CD4-positive, alpha-beta T cell (primary cell): ENCODE data around the gene TREX2. TPM values are rescaled to one million over a fixed set of nuclear protein-coding genes. Genes with fewer than 3 reads are reported as not detected.

Source experiments
- ATAC-seq: fragments of 200-7000 bp; cut with Tn5 transposase; one replicate; pipeline ENCODE4 v1.10.0; 2022; ENCODE audit warnings: mild to moderate bottlenecking; ENCODE audit not compliant: poor library complexity
- CTCF ChIA-PET: fragments of 350-600 bp; sonication (Branson Sonifier 250); formaldehyde crosslinking; loops from one replicate; lab custom pipeline; 2021; ENCODE audit warnings: antibody characterized with exemption, inconsistent platforms; lab: Charles Lee
- POLR2A ChIA-PET: fragments of 350-600 bp; sonication (Branson Sonifier 250); formaldehyde crosslinking; loops from one replicate; lab custom pipeline; 2021; ENCODE audit warnings: antibody characterized with exemption, inconsistent platforms; lab: Charles Lee
- DNase-seq, 14 experiments: peaks; one replicate each; pipeline ENCODE4 v3.0.0-alpha.2; 2013 to 2020; ENCODE audit warnings: mixed read lengths in 2 of 14
- H3K27ac ChIP-seq, 2 donors: one replicate each; pipeline versions ENCODE4 v1.5.1 to v1.7.0; 2013; ENCODE audit warnings: low read length in 2 of 2, low read depth in 1 of 2, mild to moderate bottlenecking in 1 of 2
- H3K27me3 ChIP-seq, 2 experiments: 1 replicate in 1 of 2; 2 replicates in 1 of 2; pipeline versions ENCODE4 v1.6.1 to v1.7.0; 2013; ENCODE audit warnings: low read length in 2 of 2, control low read depth in 1 of 2, mild to moderate bottlenecking in 1 of 2, moderate library complexity in 1 of 2; ENCODE audit not compliant: insufficient read depth in 2 of 2, control insufficient read depth in 1 of 2
- H3K36me3 ChIP-seq: one replicate; pipeline ENCODE4 v1.6.1; 2013; ENCODE audit warnings: low read length, control low read depth; ENCODE audit not compliant: insufficient read depth
- H3K4me1 ChIP-seq: one replicate; pipeline ENCODE4 v1.6.1; 2013; ENCODE audit warnings: low read length, control low read depth; ENCODE audit not compliant: insufficient read depth
- H3K4me3 ChIP-seq: one replicate; pipeline ENCODE4 v1.5.1; 2013; ENCODE audit warnings: mild to moderate bottlenecking, low read length, moderate library complexity
- H3K9me3 ChIP-seq, 2 experiments: 1 replicate in 1 of 2; 2 replicates in 1 of 2; pipeline versions ENCODE4 v1.6.1 to v1.7.0; 2013; ENCODE audit warnings: low read length in 2 of 2, mild to moderate bottlenecking in 2 of 2, control low read depth in 1 of 2, moderate library complexity in 1 of 2; ENCODE audit not compliant: control insufficient read depth in 1 of 2, insufficient read depth in 1 of 2
- H3K27ac Mint-ChIP-seq: one replicate; pipeline ENCODE4 v1.8.0; 2020; ENCODE audit warnings: mixed read lengths
- H3K27me3 Mint-ChIP-seq: one replicate; pipeline ENCODE4 v1.8.0; 2021; ENCODE audit warnings: mixed read lengths
- H3K36me3 Mint-ChIP-seq: one replicate; pipeline ENCODE4 v1.8.0; 2021; ENCODE audit warnings: low read depth, mixed read lengths
- H3K4me1 Mint-ChIP-seq: one replicate; pipeline ENCODE4 v1.8.0; 2021; ENCODE audit warnings: low read depth, mixed read lengths
- H3K4me3 Mint-ChIP-seq: one replicate; pipeline ENCODE4 v1.8.0; 2020; ENCODE audit warnings: mild to moderate bottlenecking, mixed read lengths
- H3K9me3 Mint-ChIP-seq: one replicate; pipeline ENCODE4 v1.8.0; 2020; ENCODE audit warnings: mixed read lengths
- CTCF ChIP-seq: fragments of 200-600 bp; IDR thresholded peaks from one replicate; pipeline ENCODE4 v1.8.0; 2022; ENCODE audit warnings: antibody characterized with exemption, mild to moderate bottlenecking
- intact Hi-C, 2 experiments: fragments of 100-400 bp; cut with DNase I in 1 of 2; cut with micrococcal nuclease in 1 of 2; formaldehyde crosslinking; loops; one replicate each; pipeline versions ENCODE4 v1.15.1 to v1.9.0; 2023 to 2025; cut with DNase I, micrococcal nuclease
- total RNA-seq, 174 experiments: library from RNA in 2 of 174; stranded (reverse) in 2 of 174; gene quantifications; one replicate each; pipeline ENCODE4 v1.2.3 and lab custom pipeline; 2021 to 2026

Gene TREX2
- total RNA-seq, 2 experiments from 2014 or later: 1.1 to 1.4 TPM

GRCh38 chrX:153476666-153477363 lies 31.0 kb upstream of the TREX2 start:
- no peaks in the 10 kb centered on the region for H3K27me3 ChIP-seq
- ATAC-seq (no peak), DNase-seq (no peak)
- H3K27ac ChIP-seq: no peak overlapping the region
- H3K27me3 Mint-ChIP-seq: no peaks in the 10 kb centered on the region
- no peak overlapping the region for H3K4me3 ChIP-seq
- ChIA-PET CTCF (no interaction called here), POLR2A (no interaction called here)
- H3K27ac Mint-ChIP-seq: no peak overlapping the region
- no peak overlapping the region for H3K4me3 Mint-ChIP-seq
- H3K4me1 Mint-ChIP-seq: no peaks in the 10 kb centered on the region
- intact Hi-C loops: no loop called here
- no peak for TF ChIP-seq CTCF
- H3K9me3 Mint-ChIP-seq: no peaks in the 10 kb centered on the region
- peaks cover 15% of the 10 kb centered on the region for H3K4me1 ChIP-seq
- no peaks in the 10 kb centered on the region for H3K36me3 ChIP-seq
- no peaks in the 10 kb centered on the region for H3K9me3 ChIP-seq
- H3K36me3 Mint-ChIP-seq: no peaks in the 10 kb centered on the region

DNA sequence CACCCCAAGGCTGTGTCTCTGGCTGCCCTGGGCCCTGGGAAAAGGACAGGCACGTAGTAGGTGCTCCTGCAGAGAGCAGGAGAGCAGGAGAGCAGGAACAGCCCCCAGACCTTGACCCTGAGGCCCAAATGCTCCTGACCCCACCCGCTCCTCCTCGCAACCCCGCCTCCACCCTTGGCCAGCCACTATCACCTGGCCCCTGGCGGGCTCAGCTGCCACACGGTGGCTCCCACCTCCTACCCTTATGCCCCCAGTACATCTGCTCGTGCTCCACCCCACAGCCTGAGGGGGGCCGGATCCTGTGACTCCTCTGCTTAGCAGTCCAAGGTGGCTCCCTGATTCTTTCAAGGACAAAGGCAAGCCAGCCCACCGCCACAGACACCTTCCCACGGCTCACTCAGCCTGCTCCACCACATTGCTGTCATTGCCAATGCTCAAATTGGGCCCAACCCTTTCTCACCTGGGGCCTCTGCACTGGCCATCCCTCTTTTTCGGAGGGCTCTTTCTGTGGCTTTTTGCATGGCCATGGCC lies 30.0 kb upstream of the TREX2 start:
- Mint-ChIP-seq H3K27me3 (no peaks in the 10 kb centered on the region), H3K4me1 (peaks cover 6% of the 10 kb centered on the region), H3K27ac (no peak overlapping the region), H3K4me3 (peak overlapping the region; percentile 51), H3K36me3 (no peaks in the 10 kb centered on the region), H3K9me3 (no peaks in the 10 kb centered on the region)
- Histone ChIP-seq H3K27me3 (no peaks in the 10 kb centered on the region), H3K9me3 (no peaks in the 10 kb centered on the region), H3K27ac (no peak overlapping the region), H3K4me3 (no peak overlapping the region), H3K36me3 (no peaks in the 10 kb centered on the region), H3K4me1 (peaks cover 23% of the 10 kb centered on the region)
- TF ChIP-seq CTCF: no peak
- ATAC-seq: no peak
- POLR2A ChIA-PET: no interaction called here
- intact Hi-C loops: no loop called here
- no peak for DNase-seq
- CTCF ChIA-PET: no interaction called here

- CTCF ChIA-PET: no interaction called here
- no peak for ATAC-seq
- Mint-ChIP-seq H3K9me3 (no peaks in the 10 kb centered on the region), H3K27me3 (no peaks in the 10 kb centered on the region), H3K36me3 (no peaks in the 10 kb centered on the region), H3K27ac (peak overlapping the region; percentile 17), H3K4me1 (peaks cover 6% of the 10 kb centered on the region), H3K4me3 (peak overlapping the region; percentile 20)
- intact Hi-C loops: no loop called here
- TF ChIP-seq CTCF: no peak
- H3K36me3 ChIP-seq: no peaks in the 10 kb centered on the region
- no peaks in the 10 kb centered on the region for H3K9me3 ChIP-seq
- POLR2A ChIA-PET: no interaction called here
- peaks cover 23% of the 10 kb centered on the region for H3K4me1 ChIP-seq
- no peaks in the 10 kb centered on the region for H3K27me3 ChIP-seq
- no peak for DNase-seq
- peak overlapping the region in 1 of 2 donors; percentile 41 for H3K27ac ChIP-seq
- peak overlapping the region; percentile 43 for H3K4me3 ChIP-seq
These were observed 29.4 kb upstream of the TREX2 start for GRCh38 chrX:153475271-153475670.
